ENCODE results near the gene MED13L.

The MED13L gene

DNA sequence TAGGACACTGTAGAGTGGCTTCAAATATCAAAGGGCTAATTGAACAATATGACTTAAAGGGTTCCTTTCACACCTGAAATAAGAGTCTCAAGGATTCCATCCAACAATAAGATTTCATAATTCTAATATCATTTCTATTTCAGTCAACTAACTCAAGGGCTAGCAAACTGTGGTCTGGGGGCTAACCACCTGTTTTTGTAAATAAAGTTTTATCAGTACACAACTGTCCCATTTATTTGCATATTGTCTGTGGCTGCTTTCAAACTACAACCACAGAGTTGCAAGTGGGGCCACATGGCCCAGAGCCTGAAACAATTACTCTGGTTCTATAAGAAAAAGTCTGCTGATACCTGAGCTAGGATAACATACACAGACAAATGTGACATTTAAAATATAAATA lies 29.1 kb downstream of the MED13L start:
- no peak for TF ChIP-seq TOX (CRISPR knock-in tag; IDR thresholded peaks at IDR 0.05; ENCODE audit: borderline replicate concordance)
- no peak for ATAC-seq

GRCh38 chr12:116247377-116247776 lies 30.1 kb downstream of the MED13L start:
- ATAC-seq, result no peak
- TF ChIP-seq, protein P1, sequence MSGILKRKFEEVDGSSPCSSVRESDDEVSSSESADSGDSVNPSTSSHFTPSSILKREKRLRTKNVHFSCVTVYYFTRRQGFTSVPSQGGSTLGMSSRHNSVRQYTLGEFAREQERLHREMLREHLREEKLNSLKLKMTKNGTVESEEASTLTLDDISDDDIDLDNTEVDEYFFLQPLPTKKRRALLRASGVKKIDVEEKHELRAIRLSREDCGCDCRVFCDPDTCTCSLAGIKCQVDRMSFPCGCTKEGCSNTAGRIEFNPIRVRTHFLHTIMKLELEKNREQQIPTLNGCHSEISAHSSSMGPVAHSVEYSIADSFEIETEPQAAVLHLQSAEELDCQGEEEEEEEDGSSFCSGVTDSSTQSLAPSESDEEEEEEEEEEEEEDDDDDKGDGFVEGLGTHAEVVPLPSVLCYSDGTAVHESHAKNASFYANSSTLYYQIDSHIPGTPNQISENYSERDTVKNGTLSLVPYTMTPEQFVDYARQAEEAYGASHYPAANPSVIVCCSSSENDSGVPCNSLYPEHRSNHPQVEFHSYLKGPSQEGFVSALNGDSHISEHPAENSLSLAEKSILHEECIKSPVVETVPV (CRISPR knock-in tag; IDR thresholded peaks at IDR 0.05), result no peak
- TF ChIP-seq ZC3H10 (CRISPR knock-in tag; IDR thresholded peaks at IDR 0.05), result no peak
- no peak for TF ChIP-seq BACH2 (CRISPR knock-in tag; IDR thresholded peaks at IDR 0.05; ENCODE audit: borderline replicate concordance)
- TF ChIP-seq RARB (CRISPR knock-in tag; IDR thresholded peaks at IDR 0.05), result no peak
- TF ChIP-seq ZFP30 (CRISPR knock-in tag; IDR thresholded peaks at IDR 0.05), result no peak
- TF ChIP-seq ZNF8 (CRISPR knock-in tag; IDR thresholded peaks at IDR 0.05), result no peak
- TF ChIP-seq PPARA (CRISPR knock-in tag; IDR thresholded peaks at IDR 0.05; ENCODE audit: borderline replicate concordance), result no peak
- TF ChIP-seq CSDC2 (CRISPR knock-in tag; IDR thresholded peaks at IDR 0.05), result no peak
- TF ChIP-seq SNAI2 (CRISPR knock-in tag; IDR thresholded peaks at IDR 0.05), result no peak
- TF ChIP-seq, protein P2, sequence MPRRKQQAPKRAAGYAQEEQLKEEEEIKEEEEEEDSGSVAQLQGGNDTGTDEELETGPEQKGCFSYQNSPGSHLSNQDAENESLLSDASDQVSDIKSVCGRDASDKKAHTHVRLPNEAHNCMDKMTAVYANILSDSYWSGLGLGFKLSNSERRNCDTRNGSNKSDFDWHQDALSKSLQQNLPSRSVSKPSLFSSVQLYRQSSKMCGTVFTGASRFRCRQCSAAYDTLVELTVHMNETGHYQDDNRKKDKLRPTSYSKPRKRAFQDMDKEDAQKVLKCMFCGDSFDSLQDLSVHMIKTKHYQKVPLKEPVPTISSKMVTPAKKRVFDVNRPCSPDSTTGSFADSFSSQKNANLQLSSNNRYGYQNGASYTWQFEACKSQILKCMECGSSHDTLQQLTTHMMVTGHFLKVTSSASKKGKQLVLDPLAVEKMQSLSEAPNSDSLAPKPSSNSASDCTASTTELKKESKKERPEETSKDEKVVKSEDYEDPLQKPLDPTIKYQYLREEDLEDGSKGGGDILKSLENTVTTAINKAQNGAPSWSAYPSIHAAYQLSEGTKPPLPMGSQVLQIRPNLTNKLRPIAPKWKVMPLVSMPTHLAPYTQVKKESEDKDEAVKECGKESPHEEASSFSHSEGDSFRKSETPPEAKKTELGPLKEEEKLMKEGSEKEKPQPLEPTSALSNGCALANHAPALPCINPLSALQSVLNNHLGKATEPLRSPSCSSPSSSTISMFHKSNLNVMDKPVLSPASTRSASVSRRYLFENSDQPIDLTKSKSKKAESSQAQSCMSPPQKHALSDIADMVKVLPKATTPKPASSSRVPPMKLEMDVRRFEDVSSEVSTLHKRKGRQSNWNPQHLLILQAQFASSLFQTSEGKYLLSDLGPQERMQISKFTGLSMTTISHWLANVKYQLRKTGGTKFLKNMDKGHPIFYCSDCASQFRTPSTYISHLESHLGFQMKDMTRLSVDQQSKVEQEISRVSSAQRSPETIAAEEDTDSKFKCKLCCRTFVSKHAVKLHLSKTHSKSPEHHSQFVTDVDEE (CRISPR knock-in tag; IDR thresholded peaks at IDR 0.05), result no peak
- TF ChIP-seq ESRRG (CRISPR knock-in tag; IDR thresholded peaks at IDR 0.05), result no peak
- TF ChIP-seq ZNF565 (CRISPR knock-in tag; conservative IDR thresholded peaks at IDR 0.05; ENCODE audit: low read depth), result no peak
- TF ChIP-seq, protein P3, sequence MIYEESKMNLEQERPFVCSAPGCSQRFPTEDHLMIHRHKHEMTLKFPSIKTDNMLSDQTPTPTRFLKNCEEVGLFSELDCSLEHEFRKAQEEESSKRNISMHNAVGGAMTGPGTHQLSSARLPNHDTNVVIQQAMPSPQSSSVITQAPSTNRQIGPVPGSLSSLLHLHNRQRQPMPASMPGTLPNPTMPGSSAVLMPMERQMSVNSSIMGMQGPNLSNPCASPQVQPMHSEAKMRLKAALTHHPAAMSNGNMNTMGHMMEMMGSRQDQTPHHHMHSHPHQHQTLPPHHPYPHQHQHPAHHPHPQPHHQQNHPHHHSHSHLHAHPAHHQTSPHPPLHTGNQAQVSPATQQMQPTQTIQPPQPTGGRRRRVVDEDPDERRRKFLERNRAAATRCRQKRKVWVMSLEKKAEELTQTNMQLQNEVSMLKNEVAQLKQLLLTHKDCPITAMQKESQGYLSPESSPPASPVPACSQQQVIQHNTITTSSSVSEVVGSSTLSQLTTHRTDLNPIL (CRISPR knock-in tag; IDR thresholded peaks at IDR 0.05; ENCODE audit: low read depth), result no peak
- TF ChIP-seq OSR1 (CRISPR knock-in tag; IDR thresholded peaks at IDR 0.05), result no peak
- TF ChIP-seq ARNTL (CRISPR knock-in tag; IDR thresholded peaks at IDR 0.05; ENCODE audit: borderline replicate concordance, low read depth), result no peak
- TF ChIP-seq ISL1 (CRISPR knock-in tag; IDR thresholded peaks at IDR 0.05), result no peak
- TF ChIP-seq, protein P4, sequence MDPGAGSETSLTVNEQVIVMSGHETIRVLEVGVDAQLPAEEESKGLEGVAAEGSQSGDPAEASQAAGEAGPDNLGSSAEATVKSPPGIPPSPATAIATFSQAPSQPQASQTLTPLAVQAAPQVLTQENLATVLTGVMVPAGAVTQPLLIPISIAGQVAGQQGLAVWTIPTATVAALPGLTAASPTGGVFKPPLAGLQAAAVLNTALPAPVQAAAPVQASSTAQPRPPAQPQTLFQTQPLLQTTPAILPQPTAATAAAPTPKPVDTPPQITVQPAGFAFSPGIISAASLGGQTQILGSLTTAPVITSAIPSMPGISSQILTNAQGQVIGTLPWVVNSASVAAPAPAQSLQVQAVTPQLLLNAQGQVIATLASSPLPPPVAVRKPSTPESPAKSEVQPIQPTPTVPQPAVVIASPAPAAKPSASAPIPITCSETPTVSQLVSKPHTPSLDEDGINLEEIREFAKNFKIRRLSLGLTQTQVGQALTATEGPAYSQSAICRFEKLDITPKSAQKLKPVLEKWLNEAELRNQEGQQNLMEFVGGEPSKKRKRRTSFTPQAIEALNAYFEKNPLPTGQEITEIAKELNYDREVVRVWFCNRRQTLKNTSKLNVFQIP (CRISPR knock-in tag; IDR thresholded peaks at IDR 0.05; ENCODE audit: borderline replicate concordance, low read depth), result no peak

- TF ChIP-seq ZC3H10 (CRISPR knock-in tag; IDR thresholded peaks at IDR 0.05) (no peak), BACH2 (CRISPR knock-in tag; IDR thresholded peaks at IDR 0.05; ENCODE audit: borderline replicate concordance) (no peak), RARB (CRISPR knock-in tag; IDR thresholded peaks at IDR 0.05) (no peak), SNAI2 (CRISPR knock-in tag; IDR thresholded peaks at IDR 0.05) (no peak), ZFP3 (CRISPR knock-in tag; IDR thresholded peaks at IDR 0.05) (no peak), ZNF70 (CRISPR knock-in tag; IDR thresholded peaks at IDR 0.05) (no peak), OSR1 (CRISPR knock-in tag; IDR thresholded peaks at IDR 0.05) (no peak), ARNTL (CRISPR knock-in tag; IDR thresholded peaks at IDR 0.05; ENCODE audit: borderline replicate concordance, low read depth) (no peak)
- TF ChIP-seq, protein P2 (CRISPR knock-in tag; IDR thresholded peaks at IDR 0.05), result no peak
- TF ChIP-seq, protein P4 (CRISPR knock-in tag; IDR thresholded peaks at IDR 0.05; ENCODE audit: borderline replicate concordance, low read depth), result no peak
- ATAC-seq, result no peak
Measured at GRCh38 chr12:116246490-116247179, 30.9 kb downstream of the MED13L start.
